ENCODE measurements around the gene BBS2.
A peak's percentile ranks its signal among the peaks of the same experiment; 100 is the strongest.

Gene BBS2

DNA sequence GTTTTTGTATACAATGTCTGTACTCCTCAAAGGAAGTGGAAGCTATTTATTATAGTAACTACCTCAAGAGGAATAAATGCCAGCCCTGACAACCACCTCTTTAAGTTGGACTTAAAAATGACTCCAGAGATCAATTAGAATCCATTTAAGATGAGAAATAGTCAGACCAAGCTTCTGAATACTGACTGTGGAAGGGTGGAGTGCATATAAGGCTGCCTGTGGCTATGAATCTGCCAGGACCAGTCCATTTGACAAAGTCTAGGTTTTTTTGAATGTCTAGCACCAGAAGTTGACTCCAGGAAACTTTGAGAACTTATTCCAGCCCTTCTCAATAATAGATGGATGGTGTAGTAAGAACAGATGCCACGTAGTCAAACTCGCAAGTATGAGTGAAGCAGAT lies 53.5 kb downstream of the BBS2 start:
- no peak overlapping the region for H3K27ac ChIP-seq
- TF ChIP-seq ZFX (IDR thresholded peaks at IDR 0.05): no peak
- TF ChIP-seq, protein P1, sequence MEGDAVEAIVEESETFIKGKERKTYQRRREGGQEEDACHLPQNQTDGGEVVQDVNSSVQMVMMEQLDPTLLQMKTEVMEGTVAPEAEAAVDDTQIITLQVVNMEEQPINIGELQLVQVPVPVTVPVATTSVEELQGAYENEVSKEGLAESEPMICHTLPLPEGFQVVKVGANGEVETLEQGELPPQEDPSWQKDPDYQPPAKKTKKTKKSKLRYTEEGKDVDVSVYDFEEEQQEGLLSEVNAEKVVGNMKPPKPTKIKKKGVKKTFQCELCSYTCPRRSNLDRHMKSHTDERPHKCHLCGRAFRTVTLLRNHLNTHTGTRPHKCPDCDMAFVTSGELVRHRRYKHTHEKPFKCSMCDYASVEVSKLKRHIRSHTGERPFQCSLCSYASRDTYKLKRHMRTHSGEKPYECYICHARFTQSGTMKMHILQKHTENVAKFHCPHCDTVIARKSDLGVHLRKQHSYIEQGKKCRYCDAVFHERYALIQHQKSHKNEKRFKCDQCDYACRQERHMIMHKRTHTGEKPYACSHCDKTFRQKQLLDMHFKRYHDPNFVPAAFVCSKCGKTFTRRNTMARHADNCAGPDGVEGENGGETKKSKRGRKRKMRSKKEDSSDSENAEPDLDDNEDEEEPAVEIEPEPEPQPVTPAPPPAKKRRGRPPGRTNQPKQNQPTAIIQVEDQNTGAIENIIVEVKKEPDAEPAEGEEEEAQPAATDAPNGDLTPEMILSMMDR (conservative IDR thresholded peaks at IDR 0.05): no peak

DNA sequence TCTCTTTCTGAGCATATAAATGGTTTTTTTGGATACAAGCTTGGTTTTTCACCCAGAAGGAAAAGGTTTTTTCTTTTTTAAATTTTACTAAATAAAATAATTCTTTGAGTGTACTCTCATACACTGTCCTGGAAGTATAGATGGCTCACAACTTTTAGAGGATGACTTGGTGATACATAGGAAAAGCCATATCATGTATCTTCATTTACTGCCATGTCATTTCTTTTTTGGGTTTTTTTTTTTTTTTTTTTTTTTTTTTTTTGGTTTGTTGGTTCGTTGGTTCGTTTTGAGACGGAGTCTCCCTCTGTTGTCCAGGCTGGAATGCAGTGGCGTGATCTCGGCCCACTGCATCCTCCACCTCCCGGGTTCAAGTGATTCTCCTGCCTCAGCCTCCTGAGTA lies 56.7 kb downstream of the BBS2 start:
- no peak overlapping the region for H3K27ac ChIP-seq
- TF ChIP-seq ZFX (IDR thresholded peaks at IDR 0.05): no peak
- TF ChIP-seq, protein P1 (conservative IDR thresholded peaks at IDR 0.05): no peak

DNA sequence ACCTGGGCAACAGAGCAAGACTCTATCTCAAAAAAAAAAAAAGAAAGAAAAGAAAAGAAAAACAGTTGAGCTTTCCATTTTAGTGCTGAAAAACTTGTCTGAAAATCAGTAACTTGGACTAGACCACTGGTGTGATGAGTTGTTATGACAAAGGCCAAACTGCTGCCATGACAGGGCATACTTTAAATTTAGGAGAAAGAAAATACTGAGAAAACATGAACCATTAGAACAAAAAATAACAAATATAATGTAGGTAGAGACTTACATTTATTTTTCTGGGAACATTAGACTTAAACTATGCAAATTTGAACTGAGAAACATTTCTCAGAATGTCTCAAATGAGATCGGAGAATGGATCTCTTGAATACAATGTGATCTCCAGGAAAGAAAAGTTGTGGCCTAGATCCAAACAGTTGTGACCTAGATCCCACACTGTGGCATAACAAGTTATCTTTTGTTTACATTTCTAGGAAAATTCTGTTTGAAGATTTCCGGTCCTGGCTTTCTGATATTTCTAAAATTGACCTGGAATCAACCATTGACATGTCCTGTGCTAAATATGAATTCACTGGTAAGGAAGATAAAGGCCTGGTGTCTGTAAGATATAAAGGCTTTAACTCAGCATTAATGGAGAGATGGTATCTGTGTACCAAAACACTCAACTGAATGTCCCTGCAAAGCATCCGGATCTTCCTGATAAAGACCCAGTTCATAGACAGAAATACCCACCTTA lies 57.6 kb downstream of the BBS2 start:
- no peak overlapping the region for H3K27ac ChIP-seq
- TF ChIP-seq, protein P1 (conservative IDR thresholded peaks at IDR 0.05): no peak
- TF ChIP-seq ZFX (IDR thresholded peaks at IDR 0.05): no peak

GRCh38 chr16:56460101-56460500 lies 59.7 kb downstream of the BBS2 start:
- no peak overlapping the region for H3K27ac ChIP-seq
- TF ChIP-seq, protein P1 (conservative IDR thresholded peaks at IDR 0.05): no peak
- TF ChIP-seq ZFX (IDR thresholded peaks at IDR 0.05): no peak

DNA sequence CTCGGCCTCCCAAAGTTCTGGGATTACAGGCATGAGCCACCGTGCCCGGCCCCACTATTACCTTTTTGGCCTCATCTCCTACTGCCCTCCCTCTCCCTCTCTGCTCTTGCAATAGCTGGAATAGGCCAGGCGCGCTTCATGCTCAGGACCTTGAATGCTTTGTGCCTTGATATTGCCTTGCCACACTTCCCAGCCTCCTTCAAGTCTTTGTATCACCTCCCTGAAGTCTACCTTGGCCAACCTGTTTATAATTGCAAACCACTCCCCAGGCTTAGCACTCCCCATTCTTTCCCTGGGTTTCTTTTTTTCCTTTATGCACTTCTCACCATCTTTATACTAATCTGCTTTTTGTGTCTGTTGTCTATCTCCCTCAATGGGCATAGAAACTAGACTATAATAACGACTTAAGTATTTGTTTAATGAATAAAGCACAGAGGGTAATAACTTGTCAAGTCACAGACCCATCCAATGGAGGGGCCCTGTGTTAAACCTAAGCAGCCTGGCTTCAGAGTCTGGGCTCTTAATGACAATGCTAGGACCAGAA lies 61.8 kb downstream of the BBS2 start:
- H3K27ac ChIP-seq: no peak overlapping the region
- TF ChIP-seq, protein P1 (conservative IDR thresholded peaks at IDR 0.05): no peak
- no peak for TF ChIP-seq ZFX (IDR thresholded peaks at IDR 0.05)

- no peak for TF ChIP-seq ZFX (IDR thresholded peaks at IDR 0.05)
- TF ChIP-seq, protein P1 (conservative IDR thresholded peaks at IDR 0.05): no peak
- peak overlapping the region; percentile 94 for H3K27ac ChIP-seq
These were observed 67.8 kb downstream of the BBS2 start for GRCh38 chr16:56451753-56452689.

Measured in C4-2B (cell line).